Stimulated activated CD4-positive, alpha-beta T cell treated with anti-CD3 and anti-CD28 coated beads, TNF-alpha, amount 100 ng/mL, for 24 hours (primary cell): ENCODE measurements around the gene UNC5C.

Source experiments
- DNase-seq, 3 experiments: peaks; one replicate each; pipeline ENCODE4 v3.0.0-alpha.2; 2020; ENCODE audit warnings: low read depth in 3 of 3

Gene UNC5C

DNA sequence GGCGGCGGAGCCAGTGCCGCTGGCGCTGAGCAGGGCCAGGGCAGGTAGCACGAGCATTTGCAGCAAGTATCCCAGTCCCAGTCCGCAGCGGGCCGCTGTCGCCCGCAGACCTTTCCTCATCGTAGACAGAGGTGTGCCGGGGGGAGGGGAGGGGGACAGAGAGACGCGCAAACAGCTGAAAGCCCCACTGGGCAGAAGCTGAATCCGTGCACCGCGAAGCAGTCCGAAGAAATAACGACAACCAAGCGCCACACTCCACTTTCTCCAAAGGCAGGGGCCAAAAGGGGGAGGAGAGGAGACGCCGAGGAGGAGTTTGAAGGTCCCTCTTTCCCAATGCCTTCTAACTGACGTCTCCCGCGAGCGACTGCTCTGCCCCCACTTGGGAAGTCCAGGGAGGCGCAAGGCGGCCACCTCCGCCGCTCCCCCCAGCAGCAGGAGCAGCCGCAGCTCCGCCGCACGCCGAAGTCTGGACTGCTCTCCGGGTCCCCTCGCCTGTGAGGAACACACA is at the start of gene UNC5C:
Gene UNC5C (minus strand): TSS at position 236 of the 508 bp plus-strand sequence.
- DNase-seq: no peak

DNA sequence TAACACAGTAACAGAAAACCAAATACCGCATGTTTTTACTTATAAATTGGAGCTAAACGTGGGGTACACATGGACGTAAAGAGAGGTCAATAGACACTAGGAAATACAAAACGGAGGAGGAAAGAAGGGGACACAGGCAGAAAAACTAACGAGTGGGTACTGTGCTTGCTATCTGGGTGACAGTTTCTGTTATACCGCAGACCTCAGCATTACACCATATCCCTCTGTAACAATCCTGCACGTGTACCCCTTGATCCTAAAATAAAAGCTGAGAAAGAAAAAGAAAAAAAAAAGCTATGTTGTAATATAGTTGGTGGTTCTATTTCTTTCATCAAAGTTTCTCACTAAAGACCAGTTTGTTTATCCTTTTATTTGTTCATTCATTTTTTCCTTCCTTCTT is 47.9 kb upstream of the UNC5C start:
- no peak for DNase-seq

DNA sequence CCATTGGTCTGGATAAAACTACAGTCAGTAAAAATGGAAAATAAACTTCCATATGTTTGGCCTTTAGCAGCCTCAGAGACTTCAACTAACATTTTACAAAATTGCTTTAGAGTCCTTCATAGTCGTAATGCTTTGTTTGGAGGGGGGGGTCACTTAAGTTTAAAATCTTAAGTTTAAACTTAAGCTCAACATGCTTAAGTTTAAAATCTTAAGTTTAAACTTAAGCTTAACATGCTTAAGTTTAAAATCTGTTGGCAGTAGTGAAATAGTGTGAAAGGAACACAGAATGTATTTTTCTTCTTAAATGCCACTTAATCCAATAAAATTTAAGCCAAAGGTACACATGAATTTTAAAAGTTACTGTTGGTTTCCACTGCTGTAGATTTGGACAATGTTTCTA is 45.9 kb upstream of the UNC5C start:
- DNase-seq: no peak

DNA sequence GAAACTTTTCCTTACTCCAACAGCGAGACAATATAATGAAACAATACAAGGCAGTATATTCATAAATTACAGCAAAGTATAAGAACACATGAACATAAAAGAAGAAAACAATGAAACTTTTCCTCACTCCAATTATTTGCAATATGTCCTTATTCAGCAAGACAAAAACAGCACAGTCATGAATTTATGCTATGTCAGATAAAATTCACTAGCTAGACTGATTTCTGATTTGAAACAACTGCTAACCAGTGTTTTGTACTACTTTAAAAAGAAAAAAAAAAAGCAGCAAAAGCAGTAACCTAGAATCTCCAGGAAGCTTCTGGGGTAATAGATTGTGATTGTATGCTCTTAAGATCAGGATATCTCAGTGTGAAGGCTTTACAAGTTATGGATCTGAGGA is 45.2 kb upstream of the UNC5C start:
- no peak for DNase-seq

DNA sequence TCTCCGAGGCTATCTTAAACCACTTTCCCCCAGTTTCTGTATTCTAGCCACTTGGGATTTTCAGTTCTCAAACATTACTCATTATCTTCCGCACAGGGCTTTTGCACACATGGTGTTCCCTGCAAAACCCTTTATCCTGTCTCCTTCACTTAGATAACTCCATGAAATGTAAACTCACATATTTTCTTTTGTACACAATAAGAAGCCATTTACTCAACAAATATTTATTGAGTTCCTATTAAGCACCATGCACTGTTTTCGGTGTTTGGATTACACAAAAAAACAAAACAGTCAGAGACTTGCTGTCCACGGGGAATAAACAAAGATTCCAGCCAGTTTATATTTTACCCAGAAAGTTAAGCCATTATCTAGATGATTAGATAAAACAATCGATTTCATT is 42.5 kb upstream of the UNC5C start:
- no peak for DNase-seq

DNA sequence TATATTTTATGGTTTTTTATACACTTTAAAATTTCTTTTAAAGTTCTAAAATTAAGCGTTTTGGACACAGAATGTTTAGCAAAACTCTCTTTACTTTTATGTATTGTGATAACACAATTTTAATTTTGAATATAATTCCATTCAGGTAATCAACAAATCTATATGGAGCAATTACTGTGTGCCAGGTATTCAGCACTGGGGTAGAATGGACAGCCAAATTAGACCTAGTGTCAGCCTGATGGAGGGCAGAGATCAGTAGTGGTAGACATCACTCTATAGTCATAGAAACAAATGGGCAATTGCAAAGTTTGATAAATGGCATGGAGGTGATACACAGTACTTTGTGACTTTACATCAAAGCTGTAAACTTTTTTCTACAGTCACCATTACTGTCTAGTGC is 41.8 kb upstream of the UNC5C start:
- DNase-seq: no peak

DNA sequence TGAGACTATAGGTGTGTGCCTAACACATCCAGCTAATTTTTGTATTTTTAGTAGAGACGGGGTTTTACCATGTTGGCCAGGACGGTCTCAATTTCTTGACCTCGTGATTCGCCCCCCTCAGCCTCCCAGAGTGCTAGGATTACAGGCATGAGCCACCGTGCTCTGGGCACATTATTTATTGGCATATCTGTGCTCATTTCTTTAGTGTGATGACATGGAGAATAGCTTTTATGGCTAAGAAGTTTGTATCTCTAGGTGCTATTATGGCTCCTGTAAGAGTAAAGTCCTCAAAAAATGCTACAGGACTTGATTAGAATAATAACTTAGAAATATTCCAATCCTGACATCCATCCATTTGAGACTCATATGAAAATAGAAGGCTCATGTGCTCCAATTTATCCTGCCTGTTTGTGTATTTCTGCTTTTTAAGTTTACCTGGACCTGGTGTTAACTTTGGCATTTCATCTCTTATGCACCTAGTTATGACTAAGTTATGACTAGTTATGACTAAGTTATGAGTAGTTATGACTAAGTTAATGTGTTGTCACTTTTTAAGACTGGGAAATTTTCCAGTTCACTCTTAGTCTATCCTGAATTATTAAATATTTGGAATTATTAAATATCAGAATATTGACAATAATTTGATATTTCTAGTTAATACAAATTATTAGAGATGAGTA is 36.4 kb upstream of the UNC5C start:
- no peak for DNase-seq

DNA sequence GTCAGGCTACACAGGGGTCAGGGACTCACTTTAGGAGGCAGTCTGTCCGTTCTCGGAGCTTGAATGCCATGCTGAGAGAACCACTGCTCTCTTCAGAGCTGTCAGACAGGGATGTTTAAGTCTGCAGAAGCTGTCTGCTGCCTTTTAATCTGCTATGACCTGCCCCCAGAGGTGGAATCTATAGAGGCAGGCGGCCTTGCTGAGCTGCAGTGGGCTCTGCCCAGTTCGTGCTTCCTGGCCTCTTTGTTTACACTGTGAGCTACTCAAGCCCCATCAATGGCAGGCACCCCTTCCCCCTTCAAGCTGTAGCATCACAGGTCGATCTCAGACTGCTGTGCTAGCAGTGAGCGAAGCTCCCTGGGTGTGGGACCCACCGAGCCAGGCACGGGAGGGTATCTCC is 31.5 kb upstream of the UNC5C start:
- DNase-seq: no peak

DNA sequence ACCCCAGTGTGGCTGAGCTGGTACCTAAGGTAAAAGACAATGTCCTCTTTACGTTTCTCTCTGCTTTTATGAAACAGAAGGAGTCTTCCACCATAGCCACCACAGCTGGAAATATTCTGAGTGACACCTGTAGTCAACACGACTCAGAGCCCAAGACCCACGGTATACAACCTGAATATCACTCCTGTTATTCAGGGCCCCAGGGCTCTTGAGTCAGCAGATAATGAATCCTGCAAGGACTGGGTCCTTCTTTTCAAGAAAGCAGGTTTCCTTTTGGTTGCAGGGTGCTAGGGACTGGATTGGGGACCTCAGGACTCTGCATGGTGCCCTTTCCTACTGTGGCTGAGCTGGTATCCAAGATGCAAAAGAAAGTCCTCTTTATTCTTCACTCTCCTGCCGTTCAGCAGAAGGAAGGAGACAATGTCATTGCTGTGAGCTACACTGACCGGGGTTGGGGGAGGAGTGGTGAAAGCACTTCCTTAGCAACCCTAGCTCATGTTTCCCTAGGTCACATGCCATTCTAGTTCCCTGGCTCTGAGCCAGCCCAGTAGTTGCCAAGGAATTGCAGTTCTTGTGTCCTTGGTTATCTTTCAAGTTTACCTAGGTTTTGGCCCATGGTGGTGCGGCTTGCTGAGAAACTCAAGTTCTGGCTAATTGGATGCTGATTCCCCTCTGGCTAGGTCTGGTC is 23.7 kb upstream of the UNC5C start:
- DNase-seq: no peak

DNA sequence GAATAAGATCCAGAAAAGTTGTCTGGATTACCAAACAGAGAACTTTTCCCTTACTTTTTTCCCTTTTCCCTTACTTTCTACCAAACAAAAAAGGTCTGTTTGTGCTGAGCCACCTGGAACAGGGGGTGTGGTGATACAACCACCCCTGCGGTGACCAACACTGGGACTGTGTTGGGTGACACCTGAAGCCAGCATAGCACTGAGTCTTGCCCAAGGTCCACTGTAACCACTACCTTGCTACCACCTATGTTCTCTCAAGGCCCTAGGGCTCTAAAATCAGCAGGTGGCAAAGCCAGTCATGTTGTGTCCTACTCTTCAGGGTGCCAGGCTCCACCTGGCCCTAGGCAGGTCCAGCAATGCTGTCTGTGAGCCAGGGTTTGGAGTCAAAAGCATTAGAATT is 22.8 kb upstream of the UNC5C start:
- no peak for DNase-seq

DNA sequence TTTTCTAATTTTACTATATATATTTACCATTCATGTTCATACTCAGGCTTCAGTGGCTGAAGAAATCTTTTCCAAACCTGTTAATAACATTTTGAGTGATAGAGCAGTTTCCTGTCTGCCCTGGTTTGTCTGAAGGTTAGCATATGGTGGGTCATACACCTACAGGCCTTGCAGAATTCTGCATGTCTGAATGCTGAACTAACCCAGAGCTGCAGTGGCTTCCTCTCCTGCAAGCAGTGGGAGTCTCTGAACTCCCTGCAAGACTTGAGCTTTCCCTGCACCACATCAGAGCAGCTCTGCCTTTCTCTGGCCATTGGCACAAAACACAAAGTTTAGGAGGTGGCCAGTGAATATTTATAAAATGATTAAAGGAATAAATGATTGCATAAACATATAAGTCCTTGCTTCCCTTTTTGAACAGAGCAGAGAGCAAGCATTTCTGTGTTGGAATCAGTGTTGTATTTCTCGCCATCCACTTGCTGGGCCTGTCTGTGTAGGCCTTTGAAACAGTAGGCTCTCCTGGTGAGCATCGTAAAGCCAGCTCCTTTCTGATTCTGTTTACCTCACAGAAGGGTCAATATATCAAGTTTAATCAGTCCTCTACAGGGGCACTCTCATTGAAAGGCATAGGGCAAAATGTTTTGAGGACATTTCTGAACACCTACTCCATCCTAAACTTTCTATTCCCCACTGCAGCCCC is 15.0 kb upstream of the UNC5C start:
- DNase-seq: no peak

DNA sequence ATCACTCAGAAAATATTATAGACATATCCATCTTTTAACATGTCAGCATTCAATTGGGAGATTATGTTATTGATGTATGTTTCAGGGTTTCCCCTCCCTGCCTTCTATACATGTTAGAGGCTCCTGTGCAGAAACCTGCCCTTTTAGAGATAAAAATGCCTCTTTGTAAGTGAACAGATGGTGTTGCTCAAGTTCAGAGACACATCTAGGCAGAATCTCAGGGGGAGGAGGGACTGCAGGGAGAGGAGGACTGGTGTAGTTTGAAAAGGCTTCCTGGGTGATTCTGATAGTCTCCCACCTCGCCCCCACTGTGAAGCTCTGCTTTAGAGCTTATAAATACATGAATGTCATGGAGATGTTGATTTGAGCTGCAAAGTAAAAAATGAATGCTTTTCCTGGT is 12.0 kb upstream of the UNC5C start:
- DNase-seq: no peak

DNA sequence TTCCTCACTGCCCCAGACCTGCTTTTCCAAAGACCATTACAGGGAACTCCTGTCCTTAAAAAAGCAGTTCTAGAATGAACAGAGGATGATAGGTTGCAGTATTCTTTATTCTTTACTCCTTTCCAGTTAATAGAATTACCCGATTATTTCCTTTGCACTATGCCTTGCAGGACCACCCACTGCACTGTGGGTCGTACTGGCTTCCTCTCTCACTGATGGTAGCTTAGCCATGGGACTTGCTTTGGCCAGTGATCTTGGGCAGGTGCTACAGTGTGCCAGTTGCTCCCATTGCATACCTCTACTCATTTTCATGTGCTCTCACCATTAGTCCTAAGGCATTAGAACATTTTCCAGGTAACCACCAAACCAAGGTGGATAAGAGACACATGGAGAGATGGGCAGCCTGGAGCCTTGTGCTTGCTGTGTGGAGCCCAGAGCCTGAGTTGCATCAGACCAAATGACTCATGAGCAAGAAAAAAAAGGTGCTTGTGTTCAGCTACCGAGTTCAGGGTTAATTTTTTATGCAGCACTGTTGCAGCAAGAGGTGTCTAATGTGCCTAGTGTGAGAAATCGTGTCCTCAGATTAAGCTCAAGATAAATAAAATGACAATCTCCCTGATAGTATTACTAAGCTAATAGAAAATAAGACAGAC is 7.6 kb upstream of the UNC5C start:
- DNase-seq: no peak

DNA sequence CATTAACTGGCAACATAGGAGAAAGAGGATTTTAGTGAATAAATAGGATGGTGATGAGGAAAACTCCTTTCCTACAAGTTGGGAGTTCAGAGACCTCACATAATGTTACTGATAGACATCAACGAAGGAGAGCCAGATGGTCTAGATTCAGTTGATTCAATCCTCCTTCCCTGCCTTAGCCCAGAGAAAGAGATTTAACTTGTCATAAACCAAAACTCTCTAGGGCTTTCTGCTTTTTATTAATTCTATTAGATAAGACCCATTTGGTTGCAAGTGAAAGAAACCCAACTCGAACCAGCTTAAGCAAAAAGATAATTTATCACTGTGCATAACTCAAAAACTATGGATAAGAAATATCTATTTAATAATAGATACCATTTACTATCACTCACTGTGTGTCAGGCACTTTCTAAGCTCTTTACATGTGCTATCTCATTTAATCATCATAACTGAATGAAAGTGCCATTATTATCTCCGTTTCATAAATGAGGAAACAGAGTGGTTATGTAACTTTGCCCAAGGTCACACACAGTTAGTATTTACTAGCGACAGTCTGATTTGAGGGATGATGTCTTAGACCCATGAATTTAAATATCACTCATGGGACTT is 4.3 kb upstream of the UNC5C start:
- no peak for DNase-seq

DNA sequence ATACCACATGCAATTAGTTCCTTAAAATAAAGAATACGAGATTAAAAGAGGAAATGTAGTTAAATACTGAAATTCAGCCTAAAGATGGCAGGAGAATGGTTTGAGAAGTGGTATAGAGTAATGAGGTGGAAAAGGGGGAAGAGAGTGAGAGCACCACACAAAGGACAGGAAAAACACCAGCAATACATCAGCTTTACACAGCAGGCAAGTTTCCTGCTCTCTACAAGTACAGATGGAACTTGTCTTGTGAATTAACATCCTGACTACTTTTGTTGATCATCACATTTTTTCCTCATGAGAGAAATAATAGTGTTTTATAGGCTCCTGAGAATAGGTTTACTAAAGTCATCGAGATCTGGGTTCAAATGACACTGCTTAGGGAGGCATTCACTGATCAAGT is 2.9 kb upstream of the UNC5C start:
- no peak for DNase-seq

DNA sequence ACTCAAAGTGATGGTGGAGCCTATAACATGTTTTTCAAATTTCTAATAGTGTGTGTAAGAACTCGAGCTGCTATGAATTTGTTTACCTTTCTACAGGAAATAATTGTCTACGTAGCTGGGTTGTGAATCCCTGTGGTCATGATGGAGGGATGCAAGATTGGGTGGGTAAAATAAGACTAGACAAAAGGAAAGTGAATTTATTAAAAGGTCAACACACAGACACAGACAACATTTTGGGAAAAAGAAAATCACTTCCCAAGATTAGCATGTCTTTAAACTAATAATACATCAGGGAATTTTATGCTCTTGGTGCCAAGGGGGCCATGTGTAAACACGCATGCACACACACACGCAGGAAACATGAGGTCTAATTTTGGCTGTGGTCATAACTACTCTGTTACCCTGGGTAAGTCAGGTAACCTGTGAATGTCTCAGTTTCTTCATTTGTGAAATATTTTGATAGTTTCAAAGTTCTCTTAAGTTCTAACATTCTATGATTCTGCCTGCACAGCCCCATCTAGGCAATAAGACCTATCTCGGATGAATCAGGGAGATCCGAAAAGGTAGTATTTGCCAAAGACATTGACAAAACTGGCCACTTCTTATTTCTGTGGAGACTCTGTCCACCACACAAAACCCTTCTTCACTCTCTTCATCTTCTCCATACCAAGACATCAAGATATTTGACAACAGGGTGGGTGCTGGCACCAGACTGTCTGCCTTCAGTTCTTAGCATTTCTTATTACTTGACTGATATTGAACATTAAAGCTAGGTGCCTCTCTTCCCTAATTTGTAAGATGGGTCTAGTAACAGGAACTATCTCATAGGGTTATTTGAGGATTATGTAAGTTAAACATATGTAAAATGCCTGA is 1.6 kb upstream of the UNC5C start:
- DNase-seq: no peak

DNA sequence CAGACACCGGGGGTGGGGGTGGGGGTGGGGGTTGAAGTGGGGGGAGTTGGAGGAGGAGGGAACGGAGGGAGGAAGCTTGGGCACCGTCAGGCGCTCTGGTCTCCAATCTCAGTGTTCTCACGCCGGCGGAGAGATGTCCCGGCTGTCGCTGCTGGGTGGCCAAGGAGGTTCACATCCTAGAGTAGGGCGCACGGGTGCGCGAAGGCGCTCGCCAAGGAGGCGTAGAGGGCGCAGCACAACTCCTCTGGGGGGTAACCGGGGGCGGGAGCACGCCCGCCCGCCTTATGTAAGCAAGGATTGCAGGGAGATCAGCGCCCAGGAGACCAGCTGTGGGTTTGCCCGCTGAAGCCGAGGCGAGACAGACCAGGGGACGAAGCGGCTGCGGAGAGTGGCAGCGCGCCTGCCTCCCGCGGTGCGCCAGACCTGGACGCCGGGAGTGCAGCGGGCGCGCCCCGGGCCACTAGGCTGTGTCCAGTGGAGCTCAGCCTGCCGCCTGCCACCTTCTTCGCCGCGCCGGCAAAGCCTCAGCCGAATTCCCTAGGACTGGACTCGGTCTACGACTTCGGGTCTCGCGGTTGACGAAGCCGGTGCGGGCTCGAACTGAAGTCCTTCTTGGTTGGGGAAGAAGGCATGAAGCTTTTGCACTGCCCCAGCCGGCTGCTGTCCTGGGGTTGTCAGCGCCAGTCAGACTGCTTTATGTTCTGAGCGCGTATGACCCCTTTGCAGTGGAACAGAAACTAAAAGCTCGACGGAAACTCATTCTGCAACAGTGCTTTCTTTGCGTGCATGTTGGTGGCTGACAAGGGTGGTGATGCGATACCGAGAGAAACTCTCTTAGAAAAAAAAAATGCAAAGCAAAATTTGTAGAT is 707 bp upstream of the UNC5C start:
- no peak for DNase-seq

DNA sequence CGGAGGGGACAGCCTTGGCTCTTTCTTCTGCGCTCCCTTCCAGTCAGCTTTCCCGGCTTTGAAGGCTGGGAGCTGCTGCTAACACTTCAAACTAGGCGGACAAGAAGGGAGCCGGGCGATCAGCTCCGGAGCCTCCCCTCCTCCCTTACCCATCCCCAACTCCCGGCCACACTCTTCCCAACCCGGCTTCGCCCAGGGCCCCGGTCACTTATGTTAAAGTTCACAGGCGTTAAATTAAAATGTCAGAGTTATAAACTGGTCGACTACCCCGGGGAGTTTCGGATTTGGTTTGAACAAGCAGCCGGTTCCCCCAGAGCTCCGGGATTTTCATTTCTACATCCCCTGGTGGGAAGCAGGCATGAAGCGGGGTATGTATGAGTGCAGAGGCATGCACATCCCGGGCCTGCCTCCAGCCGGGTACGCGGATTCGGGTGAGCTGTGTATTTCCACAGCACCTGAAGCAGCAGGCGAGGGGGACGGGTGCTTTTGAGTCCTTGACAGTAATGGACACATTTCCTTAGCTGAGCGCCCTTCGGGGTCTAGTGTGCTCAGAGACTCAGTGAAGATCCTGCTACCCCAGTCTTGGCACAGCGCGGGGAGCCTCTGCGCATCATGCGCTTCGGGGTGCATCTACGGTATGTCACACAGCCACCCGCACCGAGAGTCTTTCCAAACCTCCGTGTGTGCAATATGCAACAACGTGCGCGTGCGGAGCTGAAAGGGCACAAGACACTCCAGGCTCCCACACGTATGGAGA is 880 bp downstream of the UNC5C start:
- no peak for DNase-seq
